ENCODE results near the gene SEC24C. TPM values are rescaled to one million over a fixed set of nuclear protein-coding genes. Genes with fewer than 3 reads are reported as not detected.

SEC24C gene
- total RNA-seq, 1 experiment from 2014 or later: 325 TPM

DNA sequence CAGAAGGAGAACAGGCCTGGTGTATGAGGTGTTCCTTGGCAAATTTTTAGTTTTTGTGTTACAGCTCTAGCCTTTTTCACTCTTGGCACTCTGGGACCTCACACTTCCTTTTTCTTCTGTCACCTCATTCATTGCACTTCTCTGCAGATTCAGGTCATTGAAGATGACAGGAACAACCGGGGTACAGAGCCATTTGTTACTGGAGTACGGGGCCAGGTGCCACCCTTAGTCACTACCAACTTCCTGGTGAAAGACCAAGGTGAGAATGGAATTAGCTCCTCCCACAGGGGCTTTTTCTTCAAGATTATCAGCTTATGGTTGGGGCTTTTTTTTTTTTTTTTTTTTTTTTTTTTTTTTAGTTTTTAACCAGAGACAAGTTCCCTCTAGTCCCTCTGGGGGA, 19.2 kb downstream of the SEC24C start:
- Histone ChIP-seq H3K4me1 (ENCODE audit: insufficient read depth, low read length) (peaks cover 34% of the 10 kb centered on the region), H3K27ac (ENCODE audit: low read length) (peak overlapping the region; percentile 56), H3K9me2 (replicated peaks; ENCODE audit: low read length) (no peaks in the 10 kb centered on the region), H2AFZ (ENCODE audit: low read length) (no peak overlapping the region), H3F3A (ENCODE audit: low read length, unreplicated experiment) (peaks cover 18% of the 10 kb centered on the region), H3K4me3 (ENCODE audit: low read length) (peak overlapping the region; percentile 1; the same call in 1 of the 2 replicates), H4K20me1 (ENCODE audit: low read length) (peaks cover 22% of the 10 kb centered on the region), H3K4me2 (ENCODE audit: low read length) (peak overlapping the region; percentile 50), H3K9ac (ENCODE audit: low read length) (0 out of 2 replicates have a peak overlapping the region, but pooled peaks have one; percentile 0), H3K9me3 (ENCODE audit: low read length) (no peaks in the 10 kb centered on the region), H3K36me3 (ENCODE audit: low read depth, low read length) (peaks cover 87% of the 10 kb centered on the region), H3K27me3 (ENCODE audit: low read length) (no peaks in the 10 kb centered on the region), H3K79me2 (ENCODE audit: low read length) (peaks cover 37% of the 10 kb centered on the region)
- ATAC-seq: peak; percentile 14; the same call in 1 of the 2 replicates
- ChIA-PET POLR2A (ENCODE audit: unreplicated experiment) (interaction anchor here (0.6 to 1.5 kb wide), 2 partner anchors 8 to 17 kb away, joined by 4 to 14 read pairs; a partner anchor contains a TSS), CTCF (no interaction called here)
- no peak for TF ChIP-seq EZH2 (IDR thresholded peaks at IDR 0.05; ENCODE audit: low read length, unreplicated experiment)
- TF ChIP-seq EZH2phosphoT487 (IDR thresholded peaks at IDR 0.05; ENCODE audit: borderline replicate concordance, low read length): no peak
- TF ChIP-seq, protein P1, sequence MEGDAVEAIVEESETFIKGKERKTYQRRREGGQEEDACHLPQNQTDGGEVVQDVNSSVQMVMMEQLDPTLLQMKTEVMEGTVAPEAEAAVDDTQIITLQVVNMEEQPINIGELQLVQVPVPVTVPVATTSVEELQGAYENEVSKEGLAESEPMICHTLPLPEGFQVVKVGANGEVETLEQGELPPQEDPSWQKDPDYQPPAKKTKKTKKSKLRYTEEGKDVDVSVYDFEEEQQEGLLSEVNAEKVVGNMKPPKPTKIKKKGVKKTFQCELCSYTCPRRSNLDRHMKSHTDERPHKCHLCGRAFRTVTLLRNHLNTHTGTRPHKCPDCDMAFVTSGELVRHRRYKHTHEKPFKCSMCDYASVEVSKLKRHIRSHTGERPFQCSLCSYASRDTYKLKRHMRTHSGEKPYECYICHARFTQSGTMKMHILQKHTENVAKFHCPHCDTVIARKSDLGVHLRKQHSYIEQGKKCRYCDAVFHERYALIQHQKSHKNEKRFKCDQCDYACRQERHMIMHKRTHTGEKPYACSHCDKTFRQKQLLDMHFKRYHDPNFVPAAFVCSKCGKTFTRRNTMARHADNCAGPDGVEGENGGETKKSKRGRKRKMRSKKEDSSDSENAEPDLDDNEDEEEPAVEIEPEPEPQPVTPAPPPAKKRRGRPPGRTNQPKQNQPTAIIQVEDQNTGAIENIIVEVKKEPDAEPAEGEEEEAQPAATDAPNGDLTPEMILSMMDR (conservative IDR thresholded peaks at IDR 0.05; ENCODE audit: low read depth, low read length): no peak
- BruUV-seq (replicated peaks): no TSS peak
- DNase-seq: no peak
- intact Hi-C loops (cut with micrococcal nuclease): loop anchor here (1.0 to 2.0 kb wide), 2 partner anchors 9 to 19 kb away; partner anchors contain the start of gene SEC24C

DNA sequence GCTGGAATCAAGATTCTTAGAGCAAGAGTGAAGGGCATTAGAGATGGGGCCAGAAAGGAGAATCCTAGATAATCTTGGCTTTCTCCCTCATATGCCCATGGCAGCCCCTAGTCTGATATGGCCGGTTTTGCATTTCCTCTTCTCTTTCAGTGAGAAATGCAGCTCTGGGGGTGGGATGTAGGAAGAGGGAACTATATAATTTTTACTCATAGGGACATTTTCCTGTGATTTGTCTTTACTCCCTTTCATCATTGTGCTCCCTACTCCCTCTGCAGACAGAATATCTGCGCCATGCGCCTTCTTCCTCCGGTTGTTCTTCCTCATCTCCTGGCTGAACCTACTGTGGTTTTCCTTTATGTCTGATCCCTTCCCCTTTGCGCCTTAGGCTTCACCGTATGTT, 20.9 kb downstream of the SEC24C start:
- DNase-seq (no peak), ATAC-seq (no peak)
- Histone ChIP-seq H4K20me1 (ENCODE audit: low read length) (peaks cover 9% of the 10 kb centered on the region; the same call in 1 of the 2 replicates), H3K36me3 (ENCODE audit: low read depth, low read length) (peaks cover 87% of the 10 kb centered on the region), H3K9me2 (replicated peaks; ENCODE audit: low read length) (no peaks in the 10 kb centered on the region), H3K27ac (ENCODE audit: low read length) (no peak overlapping the region), H3K79me2 (ENCODE audit: low read length) (peaks cover 20% of the 10 kb centered on the region), H2AFZ (ENCODE audit: low read length) (no peak overlapping the region), H3F3A (ENCODE audit: low read length, unreplicated experiment) (peaks cover 18% of the 10 kb centered on the region), H3K27me3 (ENCODE audit: low read length) (no peaks in the 10 kb centered on the region), H3K9me3 (ENCODE audit: low read length) (no peaks in the 10 kb centered on the region), H3K4me1 (ENCODE audit: insufficient read depth, low read length) (peaks cover 34% of the 10 kb centered on the region), H3K4me2 (ENCODE audit: low read length) (no peak overlapping the region), H3K4me3 (ENCODE audit: low read length) (no peak overlapping the region), H3K9ac (ENCODE audit: low read length) (no peak overlapping the region)
- intact Hi-C loops (cut with micrococcal nuclease): no loop called here
- POLR2A ChIA-PET (ENCODE audit: unreplicated experiment): interaction anchor here (0.6 kb wide), 1 partner anchor 7 kb away, joined by 3 read pairs; a partner anchor contains a TSS
- CTCF ChIA-PET: no interaction called here
- BruUV-seq (replicated peaks): no TSS peak
- TF ChIP-seq EZH2 (IDR thresholded peaks at IDR 0.05; ENCODE audit: low read length, unreplicated experiment) (no peak), EZH2phosphoT487 (IDR thresholded peaks at IDR 0.05; ENCODE audit: borderline replicate concordance, low read length) (no peak)
- TF ChIP-seq, protein P1 (conservative IDR thresholded peaks at IDR 0.05; ENCODE audit: low read depth, low read length): no peak

DNA sequence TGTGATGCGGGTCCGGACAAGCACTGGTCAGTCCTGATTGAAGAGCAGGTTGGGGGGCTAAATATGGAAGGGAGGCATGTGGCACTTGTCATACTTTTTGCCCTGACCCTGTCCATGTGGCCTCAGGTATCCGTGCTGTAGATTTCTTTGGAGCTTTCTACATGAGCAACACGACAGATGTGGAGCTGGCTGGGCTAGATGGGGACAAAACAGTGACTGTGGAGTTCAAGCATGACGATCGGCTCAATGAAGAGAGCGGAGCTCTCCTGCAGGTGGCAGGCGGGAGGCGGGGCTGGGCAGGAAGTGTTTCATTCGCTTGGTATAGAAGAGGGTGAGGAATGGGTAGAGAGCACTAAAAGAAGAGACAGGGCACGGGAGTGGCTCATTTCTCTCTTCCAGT, 24.7 kb downstream of the SEC24C start:
- Histone ChIP-seq H3K4me2 (ENCODE audit: low read length) (no peak overlapping the region), H3K4me3 (ENCODE audit: low read length) (no peak overlapping the region), H3F3A (ENCODE audit: low read length, unreplicated experiment) (peaks cover 14% of the 10 kb centered on the region), H3K27ac (ENCODE audit: low read length) (no peak overlapping the region), H2AFZ (ENCODE audit: low read length) (no peak overlapping the region), H3K79me2 (ENCODE audit: low read length) (peaks cover 12% of the 10 kb centered on the region), H3K9me2 (replicated peaks; ENCODE audit: low read length) (no peaks in the 10 kb centered on the region), H3K27me3 (ENCODE audit: low read length) (no peaks in the 10 kb centered on the region), H3K9me3 (ENCODE audit: low read length) (no peaks in the 10 kb centered on the region), H3K9ac (ENCODE audit: low read length) (no peak overlapping the region), H3K4me1 (ENCODE audit: insufficient read depth, low read length) (peaks cover 7% of the 10 kb centered on the region), H4K20me1 (ENCODE audit: low read length) (peaks cover 7% of the 10 kb centered on the region; the same call in 1 of the 2 replicates), H3K36me3 (ENCODE audit: low read depth, low read length) (peaks cover 74% of the 10 kb centered on the region)
- BruUV-seq (replicated peaks): no TSS peak
- CTCF ChIA-PET: no interaction called here
- ATAC-seq (no peak), DNase-seq (no peak)
- intact Hi-C loops (cut with micrococcal nuclease): no loop called here
- TF ChIP-seq EZH2phosphoT487 (IDR thresholded peaks at IDR 0.05; ENCODE audit: borderline replicate concordance, low read length) (no peak), EZH2 (IDR thresholded peaks at IDR 0.05; ENCODE audit: low read length, unreplicated experiment) (no peak)
- TF ChIP-seq, protein P1 (conservative IDR thresholded peaks at IDR 0.05; ENCODE audit: low read depth, low read length): 0 out of 2 replicates have a peak, but pooled peaks have one; percentile 12
- POLR2A ChIA-PET (ENCODE audit: unreplicated experiment): interaction anchor here (0.5 kb wide), 1 partner anchor 509 kb away, joined by 7 read pairs; no protein-coding TSS in a partner anchor

All from PC-3 (cell line).